D721Med (cell line): ENCODE results near the gene ZNF74.

Source experiments
- DNase-seq: peaks from one replicate; pipeline ENCODE4 v3.0.0; 2011; ENCODE audit warnings: low spot score; ENCODE audit not compliant: insufficient read length
- FAIRE-seq: peaks from 2 replicates; lab custom pipeline; 2011; peaks lifted over from hg19 to GRCh38; lab: Jason Lieb, UNC
- TF ChIP-seq, protein P1 (sequence below): IDR thresholded peaks from 2 replicates; pipeline ENCODE4 v1.5.1; 2012; ENCODE audit warnings: mild to moderate bottlenecking, control low read depth; ENCODE audit not compliant: insufficient read depth; ENCODE audit errors: missing control alignments

The ZNF74 gene

GRCh38 chr22:20434264-20434751, 40.4 kb downstream of the ZNF74 start:
- TF ChIP-seq, protein P1, sequence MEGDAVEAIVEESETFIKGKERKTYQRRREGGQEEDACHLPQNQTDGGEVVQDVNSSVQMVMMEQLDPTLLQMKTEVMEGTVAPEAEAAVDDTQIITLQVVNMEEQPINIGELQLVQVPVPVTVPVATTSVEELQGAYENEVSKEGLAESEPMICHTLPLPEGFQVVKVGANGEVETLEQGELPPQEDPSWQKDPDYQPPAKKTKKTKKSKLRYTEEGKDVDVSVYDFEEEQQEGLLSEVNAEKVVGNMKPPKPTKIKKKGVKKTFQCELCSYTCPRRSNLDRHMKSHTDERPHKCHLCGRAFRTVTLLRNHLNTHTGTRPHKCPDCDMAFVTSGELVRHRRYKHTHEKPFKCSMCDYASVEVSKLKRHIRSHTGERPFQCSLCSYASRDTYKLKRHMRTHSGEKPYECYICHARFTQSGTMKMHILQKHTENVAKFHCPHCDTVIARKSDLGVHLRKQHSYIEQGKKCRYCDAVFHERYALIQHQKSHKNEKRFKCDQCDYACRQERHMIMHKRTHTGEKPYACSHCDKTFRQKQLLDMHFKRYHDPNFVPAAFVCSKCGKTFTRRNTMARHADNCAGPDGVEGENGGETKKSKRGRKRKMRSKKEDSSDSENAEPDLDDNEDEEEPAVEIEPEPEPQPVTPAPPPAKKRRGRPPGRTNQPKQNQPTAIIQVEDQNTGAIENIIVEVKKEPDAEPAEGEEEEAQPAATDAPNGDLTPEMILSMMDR: no peak
- FAIRE-seq (no peak), DNase-seq (peak; percentile 24)

GRCh38 chr22:20434773-20435172, 40.8 kb downstream of the ZNF74 start:
- DNase-seq (no peak), FAIRE-seq (no peak)
- TF ChIP-seq, protein P1: no peak

- TF ChIP-seq, protein P1: no peak
- FAIRE-seq: no peak
- no peak for DNase-seq
Measured at GRCh38 chr22:20435436-20436306, 41.7 kb downstream of the ZNF74 start.

GRCh38 chr22:20436307-20436767, 42.4 kb downstream of the ZNF74 start:
- peak; percentile 57 for DNase-seq

GRCh38 chr22:20436768-20437612, 43.0 kb downstream of the ZNF74 start:
- no peak for FAIRE-seq
- DNase-seq: peak; percentile 46

More at GRCh38 chr22:20436307-20436767, 42.4 kb downstream of the ZNF74 start:
- no peak for FAIRE-seq
- TF ChIP-seq, protein P1: no peak

DNA sequence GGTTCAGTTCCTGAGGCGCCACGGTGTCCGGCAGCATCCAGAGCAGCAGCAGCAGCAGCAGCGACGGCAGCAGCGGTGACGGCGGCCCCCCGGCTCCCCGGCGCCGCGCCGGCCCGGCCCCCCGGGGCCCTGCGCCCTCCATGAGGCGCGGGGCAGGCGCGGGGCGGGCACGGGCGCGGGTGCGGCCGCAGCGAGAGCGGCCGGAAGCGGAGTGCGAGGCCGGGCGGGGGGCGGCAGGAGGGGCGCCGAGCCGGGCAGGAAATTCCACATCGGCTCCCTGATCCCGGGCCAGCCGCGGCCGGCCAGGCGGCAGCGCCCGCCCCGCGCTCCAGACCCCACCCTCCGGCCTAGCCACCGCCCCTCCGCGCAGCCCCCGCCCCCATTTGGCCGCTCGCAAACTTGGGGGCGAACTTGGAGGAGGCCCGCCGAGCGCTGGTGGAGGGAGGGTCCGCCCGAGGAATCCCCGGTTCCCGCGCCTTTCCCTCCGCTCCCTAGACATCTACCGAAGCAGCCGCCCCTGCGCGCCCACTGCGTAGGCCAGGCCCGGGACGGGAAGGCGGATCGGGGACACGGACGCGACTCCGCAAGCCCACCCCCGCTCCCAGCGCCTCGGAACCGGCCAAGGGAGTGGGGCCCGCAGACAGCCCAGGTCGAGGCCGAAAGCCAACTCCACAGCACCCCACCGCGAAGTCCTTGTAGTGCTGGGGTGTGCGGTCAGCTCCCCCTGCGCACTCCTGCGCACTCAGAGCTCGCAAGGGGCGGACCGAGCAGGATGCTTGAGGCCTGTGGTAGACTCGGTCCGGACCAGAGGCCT, 43.9 kb downstream of the ZNF74 start, which contains the start of gene SCARF2:
Gene SCARF2 (minus strand): TSS at position 213 of the 814 bp plus-strand sequence. CDS start 71 bp downstream, at position 142.
- peak; percentile 57 for DNase-seq
- no peak for FAIRE-seq
- TF ChIP-seq, protein P1: no peak

More at GRCh38 chr22:20436768-20437612, 43.0 kb downstream of the ZNF74 start:
- TF ChIP-seq, protein P1: no peak
